Suprapubic skin (tissue), 4 donors: ENCODE data around the gene LYZL2. TPM values are rescaled to one million over a fixed set of nuclear protein-coding genes. Genes with fewer than 3 reads are reported as not detected.
A peak's percentile ranks its signal among the peaks of the same experiment; 100 is the strongest.
"Not testable (repeated sequence)": the region's sequence is repeated elsewhere in the genome, so short reads cannot be mapped to it uniquely, and the experiment has no call there.

ENCODE experiments used
- DNase-seq, 2 donors: peaks; one replicate each; pipeline ENCODE4 v3.0.0-alpha.2; 2019; ENCODE audit warnings: low spot score in 2 of 2
- H3K27ac ChIP-seq: fragments of 200-600 bp; sonication (generic); one replicate; pipeline ENCODE4 v1.5.1; 2019
- H3K27me3 ChIP-seq: fragments of 200-600 bp; sonication (generic); one replicate; pipeline ENCODE4 v1.5.1; 2019
- H3K36me3 ChIP-seq: fragments of 200-600 bp; sonication (generic); one replicate; pipeline ENCODE4 v1.5.1; 2019
- H3K4me1 ChIP-seq: fragments of 200-600 bp; sonication (generic); one replicate; pipeline ENCODE4 v1.5.1; 2019
- H3K4me3 ChIP-seq: fragments of 200-600 bp; sonication (generic); one replicate; pipeline ENCODE4 v1.5.1; 2019; ENCODE audit warnings: mild to moderate bottlenecking
- H3K9me3 ChIP-seq: fragments of 200-600 bp; sonication (generic); one replicate; pipeline ENCODE4 v1.5.1; 2019
- EP300 ChIP-seq: sonication (generic); formaldehyde crosslinking; IDR thresholded peaks from one replicate; pipeline ENCODE4 v1.6.1; 2017; ENCODE audit warnings: antibody characterized with exemption
- POLR2A ChIP-seq, 2 donors: fragments of 450-650 bp; IDR thresholded peaks; one replicate each; pipeline ENCODE4 v1.6.1; 2017; ENCODE audit warnings: antibody characterized with exemption in 2 of 2, mild to moderate bottlenecking in 2 of 2, moderate library complexity in 2 of 2
- POLR2AphosphoS5 ChIP-seq, 3 donors: sonication (generic); formaldehyde crosslinking; IDR thresholded peaks; one replicate each; pipeline ENCODE4 v1.6.1; 2017; ENCODE audit warnings: antibody characterized with exemption in 3 of 3
- WGBS: methylation state at CpG from one replicate; pipeline ENCODE4 v1.1.5; 2018; 5-methylcytosine and 5-hydroxymethylcytosine counted together
- total RNA-seq, 4 donors: library from RNA; depleted of rRNA; stranded (reverse); fragments of >200 nt; gene quantifications; one replicate each; pipeline ENCODE4 v1.1.0, GENCODE V29; 2016
- TF ChIP-seq, protein P1 (sequence below), 2 donors: fragments of 200-600 bp in 1 of 2; fragments of 450-650 bp in 1 of 2; sonication (generic) in 1 of 2; IDR thresholded peaks; one replicate each; pipeline ENCODE4 v1.5.1; 2016 to 2019; ENCODE audit warnings: antibody characterized with exemption in 2 of 2, mild to moderate bottlenecking in 1 of 2, moderate library complexity in 1 of 2

Gene LYZL2
- total RNA-seq, 4 donors from 2014 or later: not detected

DNA sequence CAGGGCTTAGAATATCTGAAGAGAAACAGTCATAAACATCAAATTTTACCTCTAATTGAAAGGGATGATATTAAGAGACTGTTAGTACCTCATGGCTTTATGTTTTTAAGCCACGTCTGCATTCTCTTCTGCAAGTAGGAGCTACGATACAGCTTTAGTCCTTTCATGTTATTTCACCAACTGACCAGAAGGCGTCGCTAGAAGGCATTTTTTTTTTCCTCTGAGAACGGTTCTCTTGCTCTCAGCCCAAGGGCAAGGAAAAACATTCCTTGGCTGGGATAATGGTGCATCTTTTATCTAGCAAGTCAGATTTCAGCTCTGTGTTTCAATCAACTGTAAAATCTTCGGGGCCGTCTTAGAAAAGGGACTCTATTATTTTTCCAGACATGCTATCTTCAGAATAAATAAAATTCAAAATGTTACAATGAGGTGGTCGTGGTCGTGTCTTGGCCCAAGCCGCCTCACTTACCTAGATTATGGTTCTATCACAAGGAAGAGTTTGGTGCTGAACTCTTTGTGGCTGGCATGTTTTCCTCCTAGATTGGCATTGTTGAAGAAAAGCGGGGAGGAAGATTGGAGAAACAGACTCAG is 41.6 kb upstream of the LYZL2 start:
- H3K36me3 ChIP-seq: no peaks in the 10 kb centered on the region
- H3K4me1 ChIP-seq: no peaks in the 10 kb centered on the region
- no peaks in the 10 kb centered on the region for H3K9me3 ChIP-seq
- peak overlapping the region; percentile 31 for H3K4me3 ChIP-seq
- TF ChIP-seq, protein P1, sequence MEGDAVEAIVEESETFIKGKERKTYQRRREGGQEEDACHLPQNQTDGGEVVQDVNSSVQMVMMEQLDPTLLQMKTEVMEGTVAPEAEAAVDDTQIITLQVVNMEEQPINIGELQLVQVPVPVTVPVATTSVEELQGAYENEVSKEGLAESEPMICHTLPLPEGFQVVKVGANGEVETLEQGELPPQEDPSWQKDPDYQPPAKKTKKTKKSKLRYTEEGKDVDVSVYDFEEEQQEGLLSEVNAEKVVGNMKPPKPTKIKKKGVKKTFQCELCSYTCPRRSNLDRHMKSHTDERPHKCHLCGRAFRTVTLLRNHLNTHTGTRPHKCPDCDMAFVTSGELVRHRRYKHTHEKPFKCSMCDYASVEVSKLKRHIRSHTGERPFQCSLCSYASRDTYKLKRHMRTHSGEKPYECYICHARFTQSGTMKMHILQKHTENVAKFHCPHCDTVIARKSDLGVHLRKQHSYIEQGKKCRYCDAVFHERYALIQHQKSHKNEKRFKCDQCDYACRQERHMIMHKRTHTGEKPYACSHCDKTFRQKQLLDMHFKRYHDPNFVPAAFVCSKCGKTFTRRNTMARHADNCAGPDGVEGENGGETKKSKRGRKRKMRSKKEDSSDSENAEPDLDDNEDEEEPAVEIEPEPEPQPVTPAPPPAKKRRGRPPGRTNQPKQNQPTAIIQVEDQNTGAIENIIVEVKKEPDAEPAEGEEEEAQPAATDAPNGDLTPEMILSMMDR (IDR thresholded peaks at IDR 0.05): peak; percentile 68 to 71
- TF ChIP-seq POLR2AphosphoS5 (IDR thresholded peaks at IDR 0.05): no peak
- WGBS: 33% methylated on average over 11 of the region's 11 CpGs
- DNase-seq: no peak
- no peaks in the 10 kb centered on the region for H3K27me3 ChIP-seq
- H3K27ac ChIP-seq: no peak overlapping the region

DNA sequence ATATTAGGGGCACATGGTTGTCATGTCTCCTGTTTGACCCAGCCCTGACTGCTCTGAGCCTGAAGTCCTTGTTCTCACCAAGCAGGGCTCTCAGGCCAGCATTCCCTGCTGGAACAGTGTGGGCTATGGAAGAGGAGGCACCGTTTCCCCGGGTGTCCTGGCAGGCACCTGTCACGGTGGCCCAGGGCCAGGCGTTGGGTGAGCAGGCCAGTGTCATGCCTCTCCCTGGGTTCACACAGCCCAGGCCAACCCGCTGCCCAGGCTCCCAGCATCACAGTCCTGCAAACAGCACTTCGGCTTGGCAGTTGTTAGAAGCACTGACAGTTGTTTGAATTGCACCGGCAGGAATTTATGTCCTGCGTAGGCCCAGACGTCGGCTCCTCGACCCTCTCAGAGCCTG is 38.4 kb upstream of the LYZL2 start:
- 76% methylated on average over 9 of the region's 11 CpGs for WGBS
- not testable (repeated sequence) for DNase-seq, H3K4me3 ChIP-seq, H3K9me3 ChIP-seq, H3K36me3 ChIP-seq, H3K27me3 ChIP-seq, H3K27ac ChIP-seq, H3K4me1 ChIP-seq

DNA sequence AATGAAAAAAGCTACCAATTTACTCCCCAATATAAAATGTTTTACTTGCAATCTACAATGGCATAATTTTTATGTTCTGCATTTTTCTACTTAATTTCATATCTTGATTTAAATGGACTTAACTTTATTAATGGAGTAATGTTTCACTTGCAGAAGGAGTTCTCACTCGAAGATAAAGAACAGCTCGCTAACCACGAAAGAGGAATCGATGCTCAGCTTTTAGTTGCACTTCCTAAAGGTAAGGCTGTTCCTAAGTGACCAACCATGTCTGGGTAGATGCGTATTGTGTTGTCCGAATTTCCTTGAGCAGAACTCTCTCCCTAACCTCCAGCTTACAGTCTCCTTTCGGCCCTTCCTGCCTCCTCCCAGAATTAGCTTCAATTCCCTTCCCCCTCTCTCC is 33.9 kb upstream of the LYZL2 start:
- H3K9me3 ChIP-seq, H3K36me3 ChIP-seq, DNase-seq, H3K4me1 ChIP-seq, H3K27me3 ChIP-seq, H3K4me3 ChIP-seq, H3K27ac ChIP-seq: not testable (repeated sequence)
- WGBS: 81% methylated on average over 6 of the region's 7 CpGs

DNA sequence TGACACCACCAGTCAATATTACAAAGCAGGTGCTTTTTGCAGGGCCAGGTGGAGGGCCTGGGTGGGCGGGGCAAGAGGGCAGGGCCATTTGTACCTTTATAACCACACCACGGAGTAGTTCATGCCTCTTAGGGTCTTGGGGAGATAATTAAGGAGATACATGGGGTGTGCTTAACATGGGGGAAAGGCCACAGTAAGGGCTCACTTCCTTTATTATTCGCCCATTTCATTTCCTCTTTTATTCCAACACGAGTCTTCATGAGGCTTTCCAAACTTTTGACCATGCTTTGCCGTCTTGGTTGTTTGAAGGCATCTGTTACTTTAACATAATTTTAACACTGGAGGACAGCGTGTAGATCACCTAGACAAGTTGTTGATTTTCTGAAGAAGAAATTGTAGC is 33.3 kb upstream of the LYZL2 start:
- H3K4me1 ChIP-seq: no peaks in the 10 kb centered on the region
- DNase-seq: no peak
- H3K4me3 ChIP-seq: no peak overlapping the region
- no peak for TF ChIP-seq POLR2A (IDR thresholded peaks at IDR 0.05)
- TF ChIP-seq, protein P1 (IDR thresholded peaks at IDR 0.05): no peak
- no peak for TF ChIP-seq POLR2AphosphoS5 (IDR thresholded peaks at IDR 0.05)
- TF ChIP-seq EP300: no peak
- H3K9me3 ChIP-seq: no peaks in the 10 kb centered on the region
- 92% methylated on average over 6 of the region's 6 CpGs for WGBS
- no peaks in the 10 kb centered on the region for H3K36me3 ChIP-seq
- H3K27me3 ChIP-seq: peaks cover 1% of the 10 kb centered on the region
- no peak overlapping the region for H3K27ac ChIP-seq

DNA sequence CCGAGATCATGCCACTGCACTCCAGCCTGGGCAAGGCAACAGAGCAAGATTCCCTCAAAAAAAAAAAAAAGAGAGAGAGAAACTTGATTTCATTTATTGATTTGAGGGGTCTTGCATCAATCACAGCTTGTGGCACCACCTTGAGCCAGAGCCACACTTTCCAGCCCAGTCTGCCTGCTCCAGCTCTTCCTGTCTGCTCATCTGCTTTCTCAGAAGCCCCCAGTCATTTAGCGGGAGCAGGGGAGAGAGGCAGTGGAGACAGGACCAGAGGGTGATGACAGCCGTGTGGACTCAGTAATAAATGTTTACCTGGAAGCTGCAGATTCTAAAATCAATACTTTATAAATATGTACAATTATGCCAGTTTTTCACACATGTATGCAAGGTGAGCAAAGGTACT is 30.8 kb upstream of the LYZL2 start:
- not testable (repeated sequence) for H3K36me3 ChIP-seq, H3K4me3 ChIP-seq, H3K27me3 ChIP-seq, H3K4me1 ChIP-seq, H3K9me3 ChIP-seq, H3K27ac ChIP-seq, DNase-seq
- 82% methylated on average over 3 of the region's 3 CpGs for WGBS

DNA sequence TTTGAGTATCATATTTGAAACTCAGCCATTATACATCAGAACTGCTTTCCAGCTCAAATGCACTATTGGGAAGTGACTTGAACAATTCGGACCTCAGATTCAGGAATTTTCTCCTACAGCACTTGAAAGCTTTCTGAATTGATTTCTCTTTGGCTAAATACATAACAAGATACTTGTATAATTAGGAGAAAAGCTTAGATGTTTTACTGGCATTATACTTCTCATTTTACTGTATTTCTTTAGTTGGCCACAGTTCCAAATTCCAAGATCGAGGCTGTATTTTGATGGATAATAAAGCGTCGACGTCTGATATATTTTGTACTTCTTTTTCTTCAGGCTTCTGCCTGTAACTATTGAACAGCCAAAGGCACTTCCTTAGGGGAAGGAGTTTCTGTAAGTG is 26.7 kb upstream of the LYZL2 start:
- peaks cover 5% of the 10 kb centered on the region for H3K27me3 ChIP-seq
- H3K4me1 ChIP-seq: no peaks in the 10 kb centered on the region
- DNase-seq: no peak
- no peaks in the 10 kb centered on the region for H3K36me3 ChIP-seq
- no peak overlapping the region for H3K27ac ChIP-seq
- TF ChIP-seq POLR2A (IDR thresholded peaks at IDR 0.05) (no peak), EP300 (no peak), POLR2AphosphoS5 (IDR thresholded peaks at IDR 0.05) (no peak)
- TF ChIP-seq, protein P1 (IDR thresholded peaks at IDR 0.05): no peak
- no peak overlapping the region for H3K4me3 ChIP-seq
- no peaks in the 10 kb centered on the region for H3K9me3 ChIP-seq
- WGBS: 50% methylated on average over 5 of the region's 5 CpGs

DNA sequence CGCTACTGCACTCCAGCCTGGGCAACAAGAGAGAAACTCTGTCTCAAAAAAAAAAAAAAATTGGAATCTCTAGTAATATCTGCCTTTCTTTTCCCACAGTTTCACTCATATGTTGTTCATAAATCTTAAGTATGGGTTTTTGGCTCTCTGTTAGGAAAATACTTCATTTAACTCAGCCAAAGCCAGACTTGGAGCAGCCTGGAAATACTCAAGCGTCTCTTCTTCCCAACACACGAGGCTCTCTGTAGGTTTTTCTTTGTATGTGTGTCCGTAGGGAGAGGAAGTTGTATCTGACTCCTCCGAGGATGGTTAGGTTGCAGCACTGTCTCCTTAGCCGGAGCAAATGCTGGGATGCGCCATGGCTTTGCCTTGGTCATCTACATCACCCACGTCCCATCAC is 25.4 kb upstream of the LYZL2 start:
- not testable (repeated sequence) for H3K36me3 ChIP-seq, H3K4me1 ChIP-seq, H3K9me3 ChIP-seq, DNase-seq, H3K27me3 ChIP-seq, H3K4me3 ChIP-seq, H3K27ac ChIP-seq
- WGBS: 63% methylated on average over 8 of the region's 8 CpGs

DNA sequence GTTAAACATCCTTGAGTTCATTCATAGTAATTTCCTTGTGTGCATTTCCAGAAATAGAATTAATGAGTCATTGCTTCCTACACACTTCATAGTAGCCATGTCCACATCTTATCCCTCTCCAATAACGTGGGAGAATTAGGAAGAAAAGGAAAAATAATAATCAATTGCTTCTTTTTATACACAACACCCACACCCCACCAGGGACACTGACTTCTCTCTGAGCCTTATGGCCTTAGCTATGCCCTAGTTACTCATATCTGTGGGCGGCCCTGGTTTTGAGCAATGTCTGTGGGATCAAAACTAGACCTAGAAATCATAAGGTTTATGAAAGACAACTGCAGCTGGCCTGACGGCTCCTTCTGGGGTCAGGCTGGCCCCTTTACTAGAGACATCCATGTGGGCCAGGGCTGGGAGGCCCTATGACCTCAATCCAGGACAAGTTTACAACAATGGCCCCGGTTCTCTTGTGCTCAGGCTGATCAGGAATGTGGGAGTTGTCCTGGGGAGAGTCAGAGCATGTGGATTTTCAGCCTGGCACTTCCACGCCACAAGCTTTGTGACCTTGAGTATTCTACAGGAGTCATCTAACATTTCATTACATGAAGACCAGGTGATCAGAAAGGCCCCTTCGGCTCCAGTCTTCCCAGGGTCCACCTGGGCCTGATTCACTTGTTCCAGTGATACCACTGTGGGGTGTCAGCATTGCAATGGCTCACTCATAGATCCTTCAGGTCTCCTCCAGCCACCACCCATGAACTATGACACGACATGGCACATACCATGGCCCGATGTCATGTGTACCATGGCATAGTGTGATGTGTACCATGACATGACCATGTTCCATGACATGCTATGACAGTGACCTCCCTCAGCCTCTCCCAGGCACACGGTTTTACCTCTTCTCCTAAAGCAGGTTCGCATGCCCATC is 22.2 kb upstream of the LYZL2 start:
- H3K9me3 ChIP-seq, H3K27me3 ChIP-seq, H3K4me1 ChIP-seq, H3K4me3 ChIP-seq, DNase-seq, H3K27ac ChIP-seq, H3K36me3 ChIP-seq: not testable (repeated sequence)
- 87% methylated on average over 7 of the region's 10 CpGs for WGBS
